ENCODE data around the gene TLE2. TPM values are rescaled to one million over a fixed set of nuclear protein-coding genes. Genes with fewer than 3 reads are reported as not detected.

The TLE2 gene
- 20.1 and 49.1 TPM in 2 replicates for total RNA-seq

DNA sequence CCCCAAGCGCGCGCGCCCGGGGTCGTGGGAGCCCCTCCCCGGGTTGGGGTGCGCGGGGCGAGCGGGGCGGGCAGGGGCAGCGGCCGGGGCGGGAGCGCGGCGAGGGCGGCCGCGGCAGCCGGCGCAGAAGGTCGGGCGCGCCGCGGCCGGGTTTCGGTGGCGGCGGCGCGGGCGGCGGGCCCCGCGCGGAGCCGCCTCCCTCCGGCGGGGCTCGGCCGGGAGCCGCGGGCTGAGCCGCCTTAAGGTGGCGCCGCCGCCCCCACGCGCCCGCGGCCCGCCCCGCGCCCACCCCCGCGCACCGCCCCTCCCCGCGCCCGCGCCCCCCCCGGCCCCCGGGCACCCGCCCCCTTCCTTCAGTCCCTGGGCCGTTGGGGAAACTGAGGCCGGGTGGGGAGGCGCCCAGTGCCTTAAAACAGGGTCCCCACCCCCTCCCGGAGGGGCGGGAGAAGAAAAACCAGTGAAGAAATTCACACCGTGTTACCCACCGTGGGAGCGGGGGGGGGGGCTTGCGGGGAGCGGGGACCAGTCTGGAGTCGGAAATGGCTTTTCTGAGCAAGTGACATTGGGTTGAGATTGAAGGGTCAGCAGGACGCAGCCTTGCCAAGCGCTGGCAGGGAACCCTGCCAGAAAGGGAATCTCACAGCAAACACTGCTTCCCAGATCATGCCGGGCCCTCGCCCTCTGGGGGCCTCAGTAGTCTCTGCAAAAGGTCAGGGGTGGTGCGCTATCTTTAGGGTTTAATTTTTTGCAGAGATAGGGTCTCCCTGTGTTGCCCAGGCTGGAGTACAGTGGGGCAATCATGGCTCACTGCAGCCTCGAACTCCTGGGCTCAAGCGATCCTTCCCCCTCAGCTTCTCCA lies at the start of gene TLE2:
TSS of gene TLE2 (minus strand) at position 216 of the 859 bp plus-strand sequence. CDS start 376 bp downstream, outside the sequence.

DNA sequence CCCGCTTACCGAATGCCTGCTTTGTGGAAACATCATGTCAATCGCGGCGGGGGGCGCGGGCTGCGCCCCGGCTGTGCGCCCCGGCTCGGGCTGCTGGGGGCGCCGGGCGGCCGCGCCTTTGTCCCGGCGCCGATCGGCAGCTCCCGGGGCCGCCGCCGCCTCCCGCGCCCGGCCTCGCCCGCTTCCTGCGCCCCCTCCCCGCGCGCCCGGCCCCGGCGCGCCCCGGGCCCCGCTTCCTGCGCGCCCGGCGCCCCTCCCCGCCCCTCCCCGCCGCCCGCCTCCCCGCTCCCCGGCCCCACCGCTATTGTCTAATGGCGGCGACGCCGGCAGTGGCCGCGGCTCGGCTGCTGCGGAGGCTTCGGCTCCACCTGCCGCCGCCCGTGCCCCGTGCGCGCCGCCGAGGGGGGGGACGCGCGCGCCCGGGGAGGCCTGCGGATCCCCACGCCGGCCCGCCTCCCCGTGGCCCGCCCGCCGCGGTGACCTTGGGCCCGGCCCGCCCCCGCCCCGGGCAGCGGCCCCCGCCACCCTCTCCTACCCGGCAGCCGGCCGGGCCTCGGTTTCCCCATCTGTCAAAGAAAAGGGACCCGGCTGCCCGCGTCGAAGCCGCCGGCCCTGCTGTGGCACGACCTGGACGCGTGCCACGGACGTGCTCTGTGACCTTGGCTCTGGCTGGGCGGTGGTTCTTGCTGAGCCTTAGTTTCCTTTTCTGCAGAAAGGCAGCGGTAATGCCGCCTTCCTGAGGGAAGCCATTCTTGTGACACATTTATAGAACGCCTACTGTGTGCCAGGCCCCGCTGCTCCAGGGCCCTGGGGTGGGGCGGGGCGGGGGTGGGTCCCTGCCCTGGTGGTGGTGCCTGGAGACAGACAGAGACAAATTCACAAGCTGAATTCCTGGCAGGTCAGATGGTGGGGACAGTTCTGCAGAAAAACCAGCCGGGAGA lies 33.4 kb upstream of the TLE2 start, which contains the start of gene TLE5:
TSS of gene TLE5 (minus strand) at position 331 of the 941 bp plus-strand sequence. CDS start at position 36, 295 bp downstream.

DNA sequence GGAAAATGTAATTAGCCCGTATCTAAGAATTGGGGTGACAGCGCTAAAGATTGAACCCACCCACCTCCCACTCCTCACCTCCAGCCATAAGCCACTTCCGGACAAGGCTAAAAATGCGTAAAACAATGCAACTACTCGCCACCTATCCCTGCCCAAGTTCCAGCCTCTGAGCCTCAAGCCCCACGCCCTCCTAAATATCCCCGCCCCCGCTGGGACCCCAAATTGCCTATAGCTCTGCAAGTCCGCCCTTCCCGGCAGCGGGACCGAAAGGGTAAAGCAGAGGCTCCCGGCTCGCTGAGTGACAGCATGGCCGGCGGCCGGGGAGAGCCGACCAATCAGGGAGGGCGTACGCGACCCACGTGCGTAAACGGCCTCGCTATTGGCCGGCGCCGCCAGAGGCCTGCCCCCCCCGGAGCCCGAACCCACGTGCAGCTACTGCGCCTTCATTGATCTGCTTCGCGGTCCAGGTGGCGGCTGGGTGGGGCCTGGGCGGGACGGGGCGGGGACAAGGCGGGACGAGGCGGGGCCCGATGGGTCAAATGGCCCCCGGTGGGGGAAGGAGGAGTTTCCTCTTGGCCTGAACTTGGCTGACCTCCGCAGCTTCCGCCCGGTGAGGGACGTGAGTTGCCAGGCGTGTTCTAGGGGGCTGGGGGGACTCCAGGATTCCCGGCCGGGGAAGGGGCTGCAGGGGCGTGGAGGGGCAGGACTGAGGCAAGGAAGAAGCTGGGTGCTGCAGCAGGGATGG lies 51.9 kb downstream of the TLE2 start, which contains the start of gene TLE6:
TSS of gene TLE6 (plus strand) at position 564 of the 745 bp plus-strand sequence. CDS start 670 bp downstream, outside the sequence.

Other genes starting within 250 kb of the TLE2 start
- 54.4 and 57.2 TPM in 2 replicates for gene SGTA, start 246.0 kb downstream of the TLE2 start, total RNA-seq
- gene THOP1, start 243.8 kb downstream of the TLE2 start, total RNA-seq = 75.1 and 82.0 TPM in 2 replicates
- gene ZNF554, start 209.4 kb downstream of the TLE2 start, total RNA-seq = 1.8 and 3.2 TPM in 2 replicates
- gene ZNF555, start 187.8 kb downstream of the TLE2 start, total RNA-seq = 3.6 and 4.2 TPM in 2 replicates
- gene ZNF556, start 161.9 kb downstream of the TLE2 start, total RNA-seq = not detected in 2 replicates
- 5.5 and 9.0 TPM in 2 replicates for gene ZNF57, start 128.4 kb downstream of the TLE2 start, total RNA-seq
- gene ZNF77, start 84.3 kb downstream of the TLE2 start, total RNA-seq = 1.3 and 3.6 TPM in 2 replicates
- gene TLE6, start 51.7 kb downstream of the TLE2 start, total RNA-seq = 0.36 and 2.8 TPM in 2 replicates
- 355 and 367 TPM in 2 replicates for gene TLE5, start 33.2 kb upstream of the TLE2 start, total RNA-seq
- gene GNA11, start 65.1 kb upstream of the TLE2 start, total RNA-seq = 73.2 and 85.9 TPM in 2 replicates
- not detected in 2 replicates for gene GNA15, start 106.8 kb upstream of the TLE2 start, total RNA-seq
- not detected in 2 replicates for gene S1PR4, start 149.5 kb upstream of the TLE2 start, total RNA-seq
- 63.9 and 66.4 TPM in 2 replicates for gene NCLN, start 156.7 kb upstream of the TLE2 start, total RNA-seq
- gene CELF5, start 195.4 kb upstream of the TLE2 start, total RNA-seq = 1.3 TPM in 1 of 2 replicates, not detected in the other

All from cardiac atrium fibroblast (primary cell).